HepG2 (cell line): ENCODE results near the gene BCAS3. TPM values are rescaled to one million over a fixed set of nuclear protein-coding genes. Genes with fewer than 3 reads are reported as not detected.
"Not testable (repeated sequence)": the region's sequence is repeated elsewhere in the genome, so short reads cannot be mapped to it uniquely, and the experiment has no call there.

Experiments used
- ATAC-seq: fragments of 200-7000 bp; cut with Tn5 transposase; 3 replicates; pipeline ENCODE4 v1.9.1; 2020; ENCODE audit warnings: mild to moderate bottlenecking, moderate library complexity
- BruUV-seq: library from RNA; stranded (reverse); fragments of 400-500 nt; replicated peaks from 2 replicates; lab custom pipeline; 2021; lab: Mats Ljungman, UMichigan
- CTCF ChIA-PET: fragments of 300-600 bp; formaldehyde crosslinking; extraction: SDS; loops from one replicate; lab custom pipeline; 2021; ENCODE audit warnings: low total read pairs, inconsistent platforms, low intra/inter-chr PET ratio; lab: Yijun Ruan, JAX
- POLR2A ChIA-PET: fragments of 350-600 bp; sonication (Branson Sonifier 250); formaldehyde crosslinking; loops from one replicate; lab custom pipeline; 2020; ENCODE audit warnings: antibody characterized with exemption, inconsistent platforms; lab: Yijun Ruan, JAX
- DNase-seq: peaks from one replicate; pipeline ENCODE4 v3.0.0-alpha.2; 2015; ENCODE audit warnings: low spot score
- FAIRE-seq: peaks from 3 replicates; lab custom pipeline; 2011; peaks lifted over from hg19 to GRCh38; lab: Jason Lieb, UNC
- H2AFZ ChIP-seq: one replicate; pipeline ENCODE4 v1.6.1; 2011; ENCODE audit warnings: low read length, inconsistent platforms
- H3K27ac ChIP-seq: fragments of 300-600 bp; 3 replicates; pipeline ENCODE4 v1.8.0; 2011; ENCODE audit warnings: mixed run types, mild to moderate bottlenecking, mixed read lengths, low read length, inconsistent platforms; ENCODE audit not compliant: insufficient read depth; ENCODE audit errors: extremely low read length
- H3K27me3 ChIP-seq, 2 experiments: fragments of 200-600 bp in 1 of 2; 2 replicates in 1 of 2; 3 replicates in 1 of 2; pipeline versions ENCODE4 v1.6.0 to v1.8.0; 2011; ENCODE audit warnings: low read length in 2 of 2, mild to moderate bottlenecking in 2 of 2, moderate library complexity in 2 of 2, inconsistent platforms in 1 of 2; ENCODE audit not compliant: insufficient read depth in 2 of 2, control insufficient read depth in 1 of 2
- H3K36me3 ChIP-seq, 2 experiments: fragments of 200-600 bp in 1 of 2; replicated peaks in 1 of 2; 2 replicates in 1 of 2; 3 replicates in 1 of 2; pipeline versions ENCODE4 v1.5.1 to v1.8.0; 2011; ENCODE audit warnings: low read length in 2 of 2, inconsistent platforms in 1 of 2; ENCODE audit not compliant: insufficient read depth in 2 of 2, control insufficient read depth in 1 of 2
- H3K4me1 ChIP-seq: 2 replicates; pipeline ENCODE4 v1.5.1; 2012; ENCODE audit warnings: low read length, inconsistent platforms; ENCODE audit not compliant: insufficient read depth
- H3K4me2 ChIP-seq: 2 replicates; pipeline ENCODE4 v1.6.0; 2011; ENCODE audit warnings: low read depth, low read length, inconsistent platforms
- H3K4me3 ChIP-seq, 3 experiments: fragments of 200-600 bp in 1 of 3; sonication (generic), shearing (Covaris generic) in 1 of 3; replicated peaks in 1 of 3; 2 replicates each; pipeline ENCODE4 v1.5.1; 2011 to 2016; ENCODE audit warnings: low read length in 3 of 3, inconsistent platforms in 2 of 3, low read depth in 2 of 3, mild to moderate bottlenecking in 2 of 3, control low read depth in 1 of 3, mixed read lengths in 1 of 3; ENCODE audit not compliant: insufficient read depth in 1 of 3
- H3K79me2 ChIP-seq: one replicate; pipeline ENCODE4 v1.6.1; 2011; ENCODE audit warnings: low read length, inconsistent platforms; ENCODE audit not compliant: insufficient read depth
- H3K9ac ChIP-seq: 2 replicates; pipeline ENCODE4 v1.6.0; 2011; ENCODE audit warnings: mild to moderate bottlenecking, low read depth, low read length, inconsistent platforms; ENCODE audit not compliant: insufficient read depth
- H3K9me3 ChIP-seq: 2 replicates; pipeline ENCODE4 v1.5.1; 2012; ENCODE audit warnings: mild to moderate bottlenecking, low read length
- H4K20me1 ChIP-seq: 2 replicates; pipeline ENCODE4 v1.6.0; 2011; ENCODE audit warnings: inconsistent platforms, mild to moderate bottlenecking, low read length, moderate library complexity; ENCODE audit not compliant: insufficient read depth
- EED ChIP-seq: sonication (generic); formaldehyde crosslinking; IDR thresholded peaks from 2 replicates; pipeline ENCODE4 v1.5.0; 2020; ENCODE audit warnings: mild to moderate bottlenecking, missing genetic modification reagents
- GPBP1L1 ChIP-seq: sonication (generic); formaldehyde crosslinking; IDR thresholded peaks from 2 replicates; pipeline ENCODE4 v1.5.0; 2020; ENCODE audit warnings: mild to moderate bottlenecking, missing genetic modification reagents
- HMGA1 ChIP-seq: sonication (generic); formaldehyde crosslinking; conservative IDR thresholded peaks from 2 replicates; pipeline ENCODE4 v1.4.0; 2020; ENCODE audit warnings: missing genetic modification reagents
- KAT2B ChIP-seq: fragments of 150-350 bp; IDR thresholded peaks from 2 replicates; pipeline ENCODE4 v1.6.1; 2014; ENCODE audit warnings: low read depth, low read length, borderline replicate concordance
- PHF8 ChIP-seq: sonication (generic); formaldehyde crosslinking; IDR thresholded peaks from 2 replicates; pipeline ENCODE4 v1.5.0; 2020; ENCODE audit warnings: missing genetic modification reagents
- STAG1 ChIP-seq: sonication (generic); formaldehyde crosslinking; IDR thresholded peaks from 2 replicates; pipeline ENCODE4 v1.4.0; 2020; ENCODE audit warnings: missing genetic modification reagents
- TFE3 ChIP-seq: IDR thresholded peaks from 2 replicates; pipeline ENCODE4 v1.6.1; 2016
- ZNF143 ChIP-seq: sonication (generic); formaldehyde crosslinking; IDR thresholded peaks from 2 replicates; pipeline ENCODE4 v1.4.0; 2020; ENCODE audit warnings: missing genetic modification reagents
- ZNF430 ChIP-seq: sonication (generic); formaldehyde crosslinking; IDR thresholded peaks from 2 replicates; pipeline ENCODE4 v1.9.0; 2021; ENCODE audit warnings: mild to moderate bottlenecking, missing genetic modification reagents
- ZNF496 ChIP-seq: sonication (generic); formaldehyde crosslinking; IDR thresholded peaks from 2 replicates; pipeline ENCODE4 v1.8.1; 2023; ENCODE audit warnings: mild to moderate bottlenecking, moderate library complexity, missing genetic modification reagents; ENCODE audit not compliant: insufficient replicate concordance
- ZNF501 ChIP-seq: sonication (generic); formaldehyde crosslinking; IDR thresholded peaks from 2 replicates; pipeline ENCODE4 v1.5.1; 2020; ENCODE audit warnings: mild to moderate bottlenecking, moderate library complexity, missing genetic modification reagents
- ZNF562 ChIP-seq: sonication (generic); formaldehyde crosslinking; IDR thresholded peaks from 2 replicates; pipeline ENCODE4 v1.8.0; 2022; ENCODE audit warnings: missing genetic modification reagents, borderline replicate concordance
- WGBS: methylation state at CpG from one replicate; pipeline ENCODE4 v1.1.6; 2017; ENCODE audit warnings: low lambda C conversion rate; 5-methylcytosine and 5-hydroxymethylcytosine counted together
- in situ Hi-C: cut with HindIII; loops from 2 replicates; pipeline ENCODE4 v1.10.0; 2017; ENCODE audit warnings: low pct_unique_long_range_greater_than_20kb; ENCODE audit not compliant: extremely low pct_ligation_motif_present
- intact Hi-C: fragments of 100-400 bp; cut with micrococcal nuclease; formaldehyde crosslinking; loops from one replicate; pipeline ENCODE4 v1.10.0; 2022; ENCODE audit not compliant: unreplicated experiment
- polyA plus RNA-seq, 8 experiments: library from polyadenylated mRNA; depleted of rRNA in 3 of 8; stranded (reverse) in 7 of 8; unstranded in 1 of 8; fragments of >200 nt; fragmentation: Illumina TruSeq in 4 of 8; extraction: Trizol in 4 of 8; gene quantifications; 2 replicates each; pipeline versions ENCODE4 v1.2.1 to v1.2.3, GENCODE V29; 2011 to 2016; ENCODE audit warnings: low read depth in 4 of 8, missing spikeins in 1 of 8, mixed read lengths in 1 of 8; ENCODE audit not compliant: insufficient read depth in 1 of 8
- total RNA-seq, 5 experiments: library from RNA; depleted of rRNA; stranded (reverse); fragments of >200 nt; fragmentation: Illumina TruSeq; extraction: Trizol; gene quantifications; 2 replicates each; pipeline ENCODE4 v1.2.3, GENCODE V29; 2016; ENCODE audit warnings: low read depth in 1 of 5

BCAS3 gene
- total and polyA plus RNA-seq, 2 of the 13 experiments (the other 11 are each of a cell fraction or from before 2014, with no cell fraction given), result 10.7 to 11.2 TPM

- POLR2A ChIA-PET, H3K9ac ChIP-seq, H2AFZ ChIP-seq, H3K79me2 ChIP-seq, BruUV-seq, in situ Hi-C loops: not testable (repeated sequence)
- peak; percentile 42 for TF ChIP-seq STAG1 (CRISPR knock-in tag)
- TF ChIP-seq, all 625 proteins: peak for 1; not testable (repeated sequence) for 624
- H3K27ac ChIP-seq, DNase-seq, H3K4me2 ChIP-seq, CTCF ChIA-PET, H4K20me1 ChIP-seq, H3K9me3 ChIP-seq, H3K27me3 ChIP-seq, H3K4me3 ChIP-seq, H3K36me3 ChIP-seq, H3K4me1 ChIP-seq, intact Hi-C loops, FAIRE-seq, ATAC-seq: not testable (repeated sequence)
- WGBS, result 97% methylated on average over 5 of the region's 5 CpGs
Measured at GRCh38 chr17:61042348-61042747, 364.7 kb downstream of the BCAS3 start.

DNA sequence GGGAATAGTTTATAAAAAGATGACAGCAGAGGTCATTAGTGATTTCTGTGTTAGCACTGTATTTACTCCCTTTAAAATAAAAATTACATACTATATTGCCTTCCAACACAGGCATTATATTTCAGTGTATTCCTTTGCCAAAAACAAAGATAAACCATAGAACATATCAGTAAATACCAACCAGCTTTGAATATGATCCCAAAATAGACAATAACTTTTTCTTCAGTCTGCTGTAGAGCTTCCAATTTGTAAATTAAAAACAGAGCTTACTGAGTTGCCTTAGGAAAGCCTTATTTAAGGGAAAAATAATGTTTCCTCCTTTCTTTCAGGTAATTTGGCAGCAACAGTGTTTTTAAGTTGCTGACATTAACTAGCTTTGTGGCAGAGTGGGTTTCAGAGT is 369.9 kb downstream of the BCAS3 start:
- Histone ChIP-seq H2AFZ (no peak overlapping the region), H3K4me3 (no peak overlapping the region), H3K36me3 (no peaks in the 10 kb centered on the region), H3K4me1 (no peaks in the 10 kb centered on the region), H3K27ac (no peak overlapping the region), H3K9ac (no peak overlapping the region), H3K79me2 (no peaks in the 10 kb centered on the region), H3K4me2 (no peak overlapping the region), H4K20me1 (no peaks in the 10 kb centered on the region), H3K27me3 (no peaks in the 10 kb centered on the region), H3K9me3 (no peaks in the 10 kb centered on the region)
- BruUV-seq, result no TSS peak
- ChIA-PET CTCF (no interaction called here), POLR2A (no interaction called here)
- in situ Hi-C loops, result no loop called here
- intact Hi-C loops, result no loop called here
- no peak for FAIRE-seq
- DNase-seq, result no peak
- no peak for TF ChIP-seq ZNF562 (CRISPR knock-in tag)
- TF ChIP-seq KAT2B, result no peak
- TF ChIP-seq PHF8 (CRISPR knock-in tag), result no peak
- no peak for TF ChIP-seq TFE3 (CRISPR knock-in tag)
- TF ChIP-seq GPBP1L1, result no peak
- no peak for TF ChIP-seq HMGA1 (CRISPR knock-in tag)
- no peak for TF ChIP-seq ZNF143 (CRISPR knock-in tag)
- TF ChIP-seq ZNF501, result no peak
- TF ChIP-seq ZNF430 (CRISPR knock-in tag), result no peak
- TF ChIP-seq EED, result no peak
- no peak for TF ChIP-seq ZNF496 (CRISPR knock-in tag)
- ATAC-seq, result no peak
